Left ventricle myocardium inferior (tissue), 1 donor: ENCODE measurements around the gene ARFRP1. TPM values are rescaled to one million over a fixed set of nuclear protein-coding genes. Genes with fewer than 3 reads are reported as not detected.
A peak's percentile ranks its signal among the peaks of the same experiment; 100 is the strongest.

Source experiments
- DNase-seq: peaks from one replicate; pipeline ENCODE4 v3.0.0-alpha.2; 2020
- H3K27ac ChIP-seq: fragments of 200-600 bp; replicated peaks from 2 replicates; pipeline ENCODE4 v1.8.0; 2021
- H3K27me3 ChIP-seq: fragments of 200-600 bp; 2 replicates; pipeline ENCODE4 v1.8.0; 2021; ENCODE audit warnings: low read depth
- H3K36me3 ChIP-seq: fragments of 200-600 bp; 2 replicates; pipeline ENCODE4 v1.8.0; 2021
- H3K4me1 ChIP-seq: fragments of 200-600 bp; 2 replicates; pipeline ENCODE4 v1.8.0; 2021
- H3K4me3 ChIP-seq: fragments of 200-600 bp; 2 replicates; pipeline ENCODE4 v1.8.0; 2021; ENCODE audit warnings: mild to moderate bottlenecking, moderate library complexity
- H3K9me3 ChIP-seq: fragments of 200-600 bp; replicated peaks from 2 replicates; pipeline ENCODE4 v1.8.0; 2021
- intact Hi-C: fragments of 100-400 bp; cut with micrococcal nuclease; formaldehyde crosslinking; loops from one replicate; pipeline ENCODE4 v1.11.0; 2022
- total RNA-seq: library from RNA; stranded (reverse); fragmentation: NEBNext Ultra II Directional; extraction: Animal tissue kit (Norgen Biotek cat#: 25700); gene quantifications from one replicate; pipeline ENCODE4 v1.2.1, GENCODE V29; 2021
- TF ChIP-seq, protein P1 (sequence below): fragments of 200-600 bp; IDR thresholded peaks from 2 replicates; pipeline ENCODE4 v1.8.0; 2021; ENCODE audit warnings: antibody characterized with exemption, mild to moderate bottlenecking, borderline replicate concordance
- donor health status: DM: no; HTN: yes; CAD: no; lungs with severe emphysema.

Gene ARFRP1
- total RNA-seq, 1 donor from 2014 or later, result 37.1 TPM

DNA sequence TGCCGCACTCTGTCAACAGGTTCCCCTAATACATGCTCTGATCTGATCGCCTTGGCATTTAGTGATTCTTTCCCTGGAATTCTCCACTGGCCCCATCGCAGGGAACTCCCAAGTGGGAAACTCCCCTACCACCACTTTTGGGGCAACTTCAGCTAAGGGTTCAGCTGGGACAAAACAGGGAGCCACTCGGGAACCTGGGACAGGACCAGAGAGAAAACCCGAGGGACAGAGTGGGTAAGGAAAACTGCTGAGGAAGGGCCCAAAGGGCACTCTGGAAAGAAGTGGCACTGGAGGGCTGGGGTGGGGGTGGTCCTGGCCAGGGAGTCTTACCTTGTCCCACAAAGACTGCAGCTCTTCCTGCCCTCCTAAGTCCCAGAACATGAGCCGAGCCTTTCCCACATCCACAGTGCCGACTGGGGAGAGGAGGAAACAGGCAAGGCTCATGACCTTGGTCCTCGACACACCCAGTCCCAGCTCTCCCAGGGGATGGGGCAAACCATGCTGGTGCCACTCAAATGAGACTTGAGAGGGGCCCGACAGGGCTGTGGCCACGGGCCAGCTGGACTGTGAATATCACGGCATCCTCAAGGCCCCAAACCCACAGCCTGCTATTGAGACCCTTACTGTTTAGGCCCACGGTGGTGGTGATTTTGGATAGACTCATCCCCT lies 1.6 kb downstream of the ARFRP1 start:
- peaks cover 45% of the 10 kb centered on the region for H3K4me1 ChIP-seq
- no peaks in the 10 kb centered on the region for H3K27me3 ChIP-seq
- no peaks in the 10 kb centered on the region for H3K9me3 ChIP-seq
- H3K4me3 ChIP-seq, result peak overlapping the region; percentile 96
- intact Hi-C loops, result no loop called here
- TF ChIP-seq, protein P1, sequence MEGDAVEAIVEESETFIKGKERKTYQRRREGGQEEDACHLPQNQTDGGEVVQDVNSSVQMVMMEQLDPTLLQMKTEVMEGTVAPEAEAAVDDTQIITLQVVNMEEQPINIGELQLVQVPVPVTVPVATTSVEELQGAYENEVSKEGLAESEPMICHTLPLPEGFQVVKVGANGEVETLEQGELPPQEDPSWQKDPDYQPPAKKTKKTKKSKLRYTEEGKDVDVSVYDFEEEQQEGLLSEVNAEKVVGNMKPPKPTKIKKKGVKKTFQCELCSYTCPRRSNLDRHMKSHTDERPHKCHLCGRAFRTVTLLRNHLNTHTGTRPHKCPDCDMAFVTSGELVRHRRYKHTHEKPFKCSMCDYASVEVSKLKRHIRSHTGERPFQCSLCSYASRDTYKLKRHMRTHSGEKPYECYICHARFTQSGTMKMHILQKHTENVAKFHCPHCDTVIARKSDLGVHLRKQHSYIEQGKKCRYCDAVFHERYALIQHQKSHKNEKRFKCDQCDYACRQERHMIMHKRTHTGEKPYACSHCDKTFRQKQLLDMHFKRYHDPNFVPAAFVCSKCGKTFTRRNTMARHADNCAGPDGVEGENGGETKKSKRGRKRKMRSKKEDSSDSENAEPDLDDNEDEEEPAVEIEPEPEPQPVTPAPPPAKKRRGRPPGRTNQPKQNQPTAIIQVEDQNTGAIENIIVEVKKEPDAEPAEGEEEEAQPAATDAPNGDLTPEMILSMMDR, result no peak
- peak overlapping the region; percentile 96 for H3K27ac ChIP-seq
- peaks cover 56% of the 10 kb centered on the region for H3K36me3 ChIP-seq
- DNase-seq, result no peak

DNA sequence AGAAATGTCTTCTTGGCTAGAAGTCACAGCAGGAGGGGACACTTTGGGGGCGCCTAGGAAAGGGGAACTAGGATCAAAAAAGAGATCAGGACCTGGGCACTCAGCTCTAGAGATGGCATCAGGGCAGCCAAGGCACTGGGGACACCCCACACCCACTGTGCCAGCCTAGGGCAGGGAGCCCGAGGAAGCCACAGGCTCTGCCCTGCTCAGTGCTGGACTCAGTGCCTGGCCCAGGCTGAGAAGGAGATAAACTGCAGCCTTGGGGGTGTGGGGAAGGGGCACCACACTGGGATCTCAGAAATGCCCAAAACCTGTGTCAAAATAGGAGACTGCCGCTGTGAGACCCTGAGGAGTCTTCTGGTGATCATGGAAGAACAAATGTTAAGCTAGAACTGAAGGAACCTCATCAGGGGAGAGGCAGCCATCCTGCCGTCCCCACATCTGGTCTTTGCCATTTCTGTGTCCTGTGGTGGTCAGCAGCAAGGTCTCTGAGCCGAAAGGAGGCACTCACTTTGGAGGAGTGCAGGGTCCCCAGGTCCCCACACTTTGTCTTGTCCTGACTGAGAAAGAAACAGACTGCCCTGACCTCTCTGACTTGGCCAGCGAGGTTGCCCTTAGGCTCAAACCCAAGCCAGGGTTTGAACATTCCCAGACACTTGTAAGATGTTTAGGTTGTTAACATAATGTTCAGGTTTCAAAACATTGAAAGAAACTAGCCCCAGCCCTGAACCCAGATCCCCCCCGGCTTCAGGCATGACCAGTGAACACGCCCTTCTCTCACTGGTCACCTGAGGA lies 2.3 kb downstream of the ARFRP1 start:
- no peak overlapping the region for H3K27ac ChIP-seq
- no peaks in the 10 kb centered on the region for H3K27me3 ChIP-seq
- peaks cover 50% of the 10 kb centered on the region for H3K36me3 ChIP-seq
- peaks cover 48% of the 10 kb centered on the region for H3K4me1 ChIP-seq
- intact Hi-C loops, result no loop called here
- no peaks in the 10 kb centered on the region for H3K9me3 ChIP-seq
- DNase-seq, result no peak
- TF ChIP-seq, protein P1, result no peak
- H3K4me3 ChIP-seq, result no peak overlapping the region

DNA sequence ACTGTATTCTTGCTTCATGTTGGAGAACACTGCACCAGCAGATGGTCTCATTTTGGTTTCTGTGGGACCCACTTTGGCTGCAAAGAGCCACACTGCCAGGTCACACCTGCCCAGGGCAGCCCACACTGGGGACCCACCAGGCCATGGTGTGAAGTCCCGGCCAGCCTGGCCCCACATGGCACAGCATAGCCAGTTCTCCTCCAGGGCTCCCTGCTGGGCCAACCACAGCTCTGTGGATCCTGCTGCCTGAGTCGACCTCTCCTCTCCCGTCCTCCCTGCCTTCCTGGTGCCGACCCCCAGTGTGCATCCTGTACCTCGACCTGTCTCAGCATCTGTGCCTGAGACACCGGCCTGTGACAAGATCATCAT lies 3.0 kb downstream of the ARFRP1 start:
- no peaks in the 10 kb centered on the region for H3K9me3 ChIP-seq
- intact Hi-C loops, result no loop called here
- TF ChIP-seq, protein P1, result no peak
- no peak for DNase-seq
- no peak overlapping the region for H3K4me3 ChIP-seq
- no peak overlapping the region for H3K27ac ChIP-seq
- peaks cover 47% of the 10 kb centered on the region for H3K36me3 ChIP-seq
- no peaks in the 10 kb centered on the region for H3K27me3 ChIP-seq
- H3K4me1 ChIP-seq, result peaks cover 55% of the 10 kb centered on the region

DNA sequence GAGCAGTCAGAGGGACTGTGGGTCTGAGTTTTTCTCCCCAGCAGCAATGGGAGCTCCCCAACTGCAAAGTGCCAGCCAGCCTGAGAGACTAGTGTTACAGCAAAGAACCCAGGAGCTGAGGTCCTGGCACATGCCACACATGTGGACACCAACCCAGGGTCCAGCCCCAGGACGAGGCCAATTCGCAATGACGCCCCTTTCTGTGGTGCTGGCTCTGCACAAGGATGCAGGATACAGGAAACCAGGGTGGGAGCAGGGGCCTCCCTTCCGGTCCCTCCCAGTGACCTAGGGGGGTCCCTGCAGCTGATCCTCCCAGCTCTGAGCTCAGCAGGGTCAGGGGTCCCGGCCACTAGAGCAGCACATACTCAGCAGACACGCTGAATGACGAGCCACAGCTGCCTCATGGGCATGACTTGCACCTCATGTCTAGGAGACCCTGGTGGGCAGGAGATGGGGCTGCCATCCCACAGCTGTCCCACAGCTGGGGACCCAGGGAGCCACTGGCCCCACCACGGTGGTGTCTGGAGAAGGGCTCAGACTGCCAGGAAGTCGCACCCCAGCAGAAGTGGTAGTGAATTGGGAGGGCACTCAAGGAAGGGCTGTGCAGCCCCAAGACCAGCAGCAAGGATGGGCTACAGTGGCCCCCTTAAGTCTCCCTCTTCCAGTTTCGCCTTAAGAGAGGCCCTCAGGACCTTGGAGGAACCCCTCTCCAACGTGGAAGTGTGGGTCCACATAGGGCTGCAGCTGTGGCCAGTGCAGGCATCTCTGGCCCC lies 3.6 kb downstream of the ARFRP1 start:
- H3K36me3 ChIP-seq, result peaks cover 41% of the 10 kb centered on the region
- peaks cover 55% of the 10 kb centered on the region for H3K4me1 ChIP-seq

DNA sequence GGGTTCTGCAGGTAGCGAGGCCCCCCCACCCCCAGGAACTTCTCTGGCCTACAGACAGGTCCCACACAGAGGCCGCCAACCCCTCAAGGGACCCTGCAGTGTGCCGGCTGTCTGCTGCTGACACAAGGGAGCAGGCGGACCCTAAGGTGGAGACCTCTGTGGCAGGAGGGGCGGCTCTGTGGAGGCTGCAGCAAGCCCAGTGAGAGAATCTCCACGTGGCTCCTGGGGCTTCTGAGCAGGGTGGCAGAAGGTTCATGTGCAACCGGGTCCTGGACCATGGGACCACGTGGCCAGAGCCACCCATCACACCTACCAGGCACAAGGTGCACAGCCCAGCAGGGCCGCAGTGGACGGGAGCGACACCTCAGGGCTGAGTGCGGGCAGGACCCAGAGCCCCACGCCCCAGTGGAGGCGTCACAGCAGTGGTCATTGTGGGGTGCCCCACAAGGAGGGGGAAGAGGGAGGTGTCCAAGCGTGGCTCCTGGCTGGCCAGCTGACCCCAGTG lies 4.3 kb downstream of the ARFRP1 start:
- Histone ChIP-seq H3K27me3 (no peaks in the 10 kb centered on the region), H3K27ac (no peak overlapping the region), H3K36me3 (peaks cover 37% of the 10 kb centered on the region), H3K4me3 (no peak overlapping the region), H3K9me3 (no peaks in the 10 kb centered on the region), H3K4me1 (peaks cover 55% of the 10 kb centered on the region)
- DNase-seq, result no peak
- intact Hi-C loops, result no loop called here
- TF ChIP-seq, protein P1, result no peak

More for the DNA sequence above, 3.6 kb downstream of the ARFRP1 start:
- H3K4me3 ChIP-seq, result no peak overlapping the region
- intact Hi-C loops, result no loop called here
- no peak overlapping the region for H3K27ac ChIP-seq
- no peak for DNase-seq
- TF ChIP-seq, protein P1, result no peak
- no peaks in the 10 kb centered on the region for H3K9me3 ChIP-seq
- H3K27me3 ChIP-seq, result no peaks in the 10 kb centered on the region
